Amygdala (tissue), 56 donors: ENCODE results near the gene NGLY1.

ENCODE experiments used
- DNase-seq, 56 donors: peaks; one replicate each; lab custom pipeline; 2025; lab: John Stamatoyannopoulos, UW

The NGLY1 gene

DNA sequence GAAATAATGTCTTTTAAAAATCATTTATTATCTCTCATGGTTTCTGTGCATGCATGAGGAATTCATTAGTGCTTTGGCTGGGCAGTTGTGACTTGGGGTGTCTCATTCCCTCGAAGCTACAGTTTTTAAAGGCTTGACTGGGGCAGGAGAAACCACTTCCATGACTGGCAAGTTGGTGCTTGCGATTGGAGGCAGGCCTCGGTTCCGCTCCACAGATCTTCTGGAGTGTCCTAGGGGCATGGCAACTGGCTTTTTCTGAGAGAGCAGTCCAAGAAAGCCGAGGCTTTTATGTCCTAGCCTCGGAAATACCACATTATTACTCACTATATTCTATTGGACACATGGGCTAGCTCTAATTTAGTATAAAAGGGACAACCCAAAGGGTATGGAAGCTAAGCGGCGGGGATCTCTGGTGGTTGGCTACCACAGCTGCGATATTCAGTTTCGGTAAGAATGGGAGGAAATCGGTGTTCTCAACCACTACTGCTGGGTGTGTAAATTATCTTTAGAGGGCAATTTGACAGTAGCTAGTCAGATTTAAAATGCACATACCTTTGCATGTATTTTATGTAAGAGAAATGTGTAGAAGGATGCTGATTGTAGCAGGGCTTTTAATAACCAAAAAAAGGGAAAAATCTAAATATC, 69.8 kb downstream of the NGLY1 start:
- no peak for DNase-seq

DNA sequence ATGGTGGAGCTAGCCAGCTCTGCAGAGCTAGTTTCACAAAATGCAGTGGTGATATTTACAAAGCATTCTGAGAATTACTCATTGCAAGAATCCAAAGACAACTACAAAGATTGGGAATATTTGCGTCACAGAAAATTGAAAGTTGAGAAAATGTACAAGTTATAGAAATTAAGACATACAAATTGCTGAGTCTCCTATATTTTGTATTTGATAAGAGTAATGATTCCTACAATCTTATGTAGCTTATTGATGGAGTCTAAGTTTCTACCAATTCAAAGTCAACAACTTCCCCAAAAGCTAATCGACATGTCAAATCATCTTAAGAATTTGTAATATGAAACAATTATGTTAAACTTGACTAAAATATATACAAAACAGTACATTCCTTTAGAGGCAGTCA, 72.2 kb downstream of the NGLY1 start:
- no peak for DNase-seq

DNA sequence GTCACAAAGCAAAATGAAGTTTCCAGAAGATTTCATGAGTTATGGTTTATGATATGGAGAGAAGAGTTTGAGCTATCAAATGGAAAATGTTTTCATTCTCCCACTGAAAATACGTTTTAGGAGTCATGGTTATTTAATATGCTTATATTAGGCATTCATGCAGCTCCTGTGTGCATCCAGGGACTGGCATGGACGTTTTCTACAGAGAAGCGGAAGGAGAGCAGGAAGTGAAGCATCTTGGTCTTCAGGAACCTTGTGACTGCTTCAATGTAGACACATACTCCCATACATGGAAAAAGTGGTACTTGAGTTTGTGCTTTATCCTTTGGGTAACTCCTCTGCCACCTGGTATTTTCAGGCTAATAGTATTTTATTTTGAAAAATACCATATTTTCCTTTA, 75.2 kb downstream of the NGLY1 start:
- no peak for DNase-seq

DNA sequence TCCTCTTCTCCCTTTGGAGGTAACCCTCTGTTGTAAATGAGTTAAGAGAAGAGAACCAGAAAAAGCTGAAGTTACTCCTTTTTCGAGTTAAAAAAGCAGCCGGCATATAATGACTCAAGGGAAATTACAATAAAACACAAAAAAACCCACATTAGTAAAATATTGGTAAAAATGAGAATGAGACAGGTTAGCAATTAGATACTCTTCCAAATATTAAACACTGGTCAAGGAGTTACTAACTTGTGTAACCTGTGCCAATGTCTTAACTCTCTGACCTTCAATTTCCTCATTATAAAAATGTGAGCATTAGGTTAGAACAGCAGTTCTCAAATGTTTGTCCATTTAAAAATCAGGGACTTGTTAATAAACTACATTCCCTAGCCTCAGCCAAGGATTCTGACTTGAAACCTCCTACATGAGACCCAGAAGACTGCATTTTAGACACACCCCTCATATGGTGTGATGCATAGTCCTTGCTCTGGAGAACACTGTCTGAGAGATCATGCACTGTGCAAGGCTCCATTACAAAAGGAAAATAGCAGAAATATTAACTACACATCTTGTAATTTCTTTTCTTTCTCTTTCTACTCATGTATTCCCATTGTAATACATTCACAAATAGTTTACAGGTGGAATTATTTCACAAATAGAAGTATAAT, 75.8 kb downstream of the NGLY1 start:
- no peak for DNase-seq

DNA sequence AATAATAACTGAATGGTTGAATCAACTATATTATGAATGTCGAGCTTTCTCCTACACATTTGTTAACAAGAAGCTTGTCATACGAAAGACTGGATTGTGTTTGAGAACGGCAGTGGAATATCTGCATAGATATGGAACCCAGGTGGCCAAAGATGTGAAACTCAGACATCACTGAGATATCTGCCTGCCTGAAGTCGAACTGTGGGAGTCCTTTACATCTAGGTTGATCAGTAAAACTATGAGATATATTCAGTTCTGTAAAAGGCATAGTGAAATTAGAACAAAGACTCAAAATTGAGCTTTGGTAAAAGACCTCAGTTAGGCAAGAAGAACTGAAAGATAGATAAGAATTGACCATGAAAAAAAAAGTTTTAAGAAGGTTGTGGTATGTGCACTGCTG, 77.0 kb downstream of the NGLY1 start:
- no peak for DNase-seq

DNA sequence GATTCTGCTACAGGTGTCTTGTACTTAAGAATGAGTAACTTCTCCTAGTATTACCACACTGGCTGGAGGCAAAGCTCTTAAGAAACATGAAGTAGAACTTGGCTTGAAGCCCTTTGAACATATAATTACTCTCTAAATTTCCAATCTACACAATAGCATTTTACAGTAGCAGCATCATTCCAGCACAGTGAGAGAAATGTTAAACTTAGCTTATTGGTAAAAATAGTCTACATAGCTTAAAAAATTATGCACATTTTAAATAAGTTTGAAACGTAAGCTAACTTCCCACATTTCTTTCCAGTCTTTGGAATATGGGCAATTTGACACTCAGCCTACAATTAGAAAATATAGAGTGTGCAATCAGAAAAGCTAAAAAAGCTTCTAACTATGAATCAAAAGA, 85.7 kb downstream of the NGLY1 start:
- DNase-seq: no peak

DNA sequence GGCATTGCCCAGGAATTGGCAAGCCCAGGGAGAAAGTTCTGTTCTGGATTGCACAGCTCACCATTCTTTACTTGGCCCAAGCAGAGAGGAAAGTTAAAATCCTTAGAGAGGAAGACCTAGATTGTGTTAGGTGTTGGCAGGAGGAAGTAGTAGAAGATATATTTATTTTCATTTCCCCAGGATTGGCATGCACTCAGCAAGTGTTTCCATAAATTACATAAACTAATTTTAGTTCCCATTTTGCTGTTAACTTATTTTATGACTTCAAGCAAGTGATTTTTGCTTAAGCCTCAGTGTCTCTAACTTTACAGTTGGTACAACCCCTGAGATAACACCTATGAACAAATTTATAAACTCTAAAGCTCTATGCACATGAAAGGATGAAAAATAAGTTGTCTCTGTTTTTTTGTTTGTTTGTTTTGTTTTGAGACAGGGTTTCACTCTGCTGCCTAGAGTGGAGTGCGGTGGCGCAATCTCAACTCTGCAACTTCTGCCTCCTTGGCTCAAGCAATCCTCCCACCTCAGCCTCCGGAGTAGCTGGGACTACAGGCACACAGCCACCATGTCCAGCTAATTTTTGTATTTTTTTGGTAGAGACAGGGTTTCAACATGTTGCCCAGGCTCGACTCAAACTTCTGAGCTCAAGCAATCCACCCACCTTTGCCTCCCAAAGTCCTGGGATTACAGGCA, 87.4 kb downstream of the NGLY1 start:
- DNase-seq: no peak

DNA sequence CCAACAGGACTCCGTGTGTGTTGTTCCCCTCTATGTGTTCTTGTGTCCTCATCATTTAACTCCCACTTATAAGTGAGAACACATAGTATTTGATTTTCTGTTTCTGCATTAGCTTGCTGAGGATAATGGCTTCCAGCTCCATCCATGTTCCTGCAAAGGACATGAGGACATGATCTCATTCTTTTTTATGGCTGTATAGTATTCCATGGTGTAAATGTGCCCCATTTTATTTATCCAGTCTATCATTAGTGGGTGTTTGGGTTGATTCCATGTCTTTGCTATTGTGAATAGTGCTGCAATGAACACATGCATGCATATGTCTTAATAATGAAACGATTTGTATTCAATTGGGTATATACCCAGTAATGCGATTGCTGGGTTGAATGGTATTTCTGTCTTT, 90.0 kb downstream of the NGLY1 start:
- no peak for DNase-seq

DNA sequence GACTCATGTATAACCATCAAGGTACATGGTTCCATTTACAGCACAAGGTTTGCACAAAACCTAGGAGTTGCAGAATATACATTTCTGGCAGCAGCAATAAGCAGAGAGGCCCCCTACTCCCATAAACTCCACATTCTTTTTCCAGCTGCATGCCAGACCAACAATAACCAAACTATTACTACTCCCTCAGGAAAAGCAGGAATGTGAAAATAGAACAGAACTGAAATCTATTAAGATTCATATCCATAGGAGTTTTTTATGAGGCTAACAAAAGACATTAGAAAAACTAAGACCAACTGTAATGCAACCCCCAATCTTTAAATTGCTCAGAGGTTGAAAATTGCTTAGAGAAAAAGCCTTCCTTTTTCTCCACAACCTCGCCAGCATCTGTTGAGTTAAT, 90.9 kb downstream of the NGLY1 start:
- no peak for DNase-seq

DNA sequence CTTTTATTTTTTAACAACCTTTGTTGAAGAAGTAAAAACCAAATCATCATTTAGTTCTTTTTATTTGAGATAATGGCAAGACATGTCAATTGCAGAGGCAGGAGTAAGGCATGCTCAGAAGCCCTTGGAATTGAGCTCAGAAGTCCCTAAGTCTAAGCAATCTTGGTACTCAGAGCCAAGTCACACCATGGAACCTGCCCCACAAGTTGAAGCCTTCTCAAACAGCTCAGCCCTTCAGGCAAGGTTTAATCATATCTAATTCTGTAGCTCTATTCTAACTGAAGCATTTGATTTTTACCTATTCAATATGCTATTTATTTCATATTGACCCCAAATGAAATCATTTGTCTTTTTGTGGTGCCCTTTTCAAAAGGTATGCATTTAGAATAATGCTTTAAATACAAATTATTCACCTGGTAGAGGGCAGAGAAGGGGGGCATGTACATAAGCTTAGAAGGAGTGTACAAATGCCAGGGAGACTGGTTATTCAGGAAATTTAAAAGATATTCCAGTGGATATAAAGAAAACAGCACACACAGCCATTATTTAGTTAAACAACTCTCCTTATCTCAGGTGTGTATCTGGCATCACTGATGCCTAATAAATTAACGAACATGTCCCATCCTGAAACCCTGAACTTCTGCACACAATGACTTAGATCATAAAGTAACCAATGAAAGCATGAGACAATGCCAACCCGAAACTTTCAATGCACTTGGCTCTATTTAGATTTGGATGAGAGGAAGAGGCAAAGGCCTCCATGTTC, 92.3 kb downstream of the NGLY1 start:
- DNase-seq: no peak

DNA sequence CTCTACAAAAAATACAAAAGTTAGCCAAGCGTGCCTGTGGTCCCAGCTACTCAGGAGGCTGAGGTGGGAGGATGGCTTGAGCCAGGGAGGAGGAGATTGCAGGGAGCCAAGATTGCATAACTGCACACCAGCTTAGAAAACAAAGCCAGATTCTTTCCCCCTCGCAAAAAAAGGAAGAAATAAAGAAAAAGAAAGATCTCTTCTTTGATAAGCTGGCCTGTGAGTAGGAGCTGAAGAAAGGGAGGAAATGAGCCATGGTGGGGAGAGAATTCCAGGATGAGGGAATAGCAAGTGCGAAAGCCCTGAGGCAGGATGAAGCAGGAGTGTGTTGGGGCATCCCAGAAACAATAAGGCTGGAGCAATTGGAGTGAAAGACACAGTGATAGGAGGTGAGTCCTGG, 94.0 kb downstream of the NGLY1 start:
- DNase-seq: no peak

DNA sequence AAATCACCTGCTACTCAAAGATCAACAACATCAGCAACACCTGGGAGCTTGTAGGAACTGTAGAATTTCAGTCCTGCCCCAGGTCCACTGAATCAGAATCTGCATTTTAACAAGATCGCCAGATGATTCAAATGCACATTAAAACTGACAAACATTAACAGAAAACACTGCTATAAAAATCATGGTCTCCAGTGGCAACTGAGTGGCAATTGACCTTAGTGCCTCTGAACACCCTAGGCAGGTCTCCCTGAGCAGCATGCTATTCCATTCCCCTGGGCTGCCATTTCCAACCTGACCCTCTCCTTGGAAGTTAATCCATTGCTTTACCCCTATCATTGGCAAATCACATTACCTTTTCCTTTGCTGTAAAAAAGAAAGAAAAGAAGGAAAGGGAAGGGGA, 95.5 kb downstream of the NGLY1 start:
- no peak for DNase-seq

DNA sequence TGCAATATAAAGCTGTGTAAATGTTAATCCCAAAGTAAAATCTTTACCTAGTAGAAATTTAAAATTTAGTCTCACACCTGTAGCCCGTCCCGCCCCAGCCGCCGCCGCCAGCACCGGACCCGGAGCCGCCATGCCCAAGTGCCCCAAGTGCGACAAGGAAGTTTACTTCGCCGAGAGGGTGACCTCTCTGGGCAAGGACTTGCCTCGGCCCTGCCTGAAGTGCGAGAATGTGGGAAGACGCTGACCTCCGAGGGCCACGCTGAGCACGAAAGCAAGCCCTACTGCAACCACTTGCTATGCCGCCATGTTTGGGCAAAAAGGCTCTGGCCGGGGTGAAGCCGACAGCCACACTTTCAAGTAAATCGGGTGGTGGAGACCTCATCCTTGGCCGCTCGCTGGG, 96.5 kb downstream of the NGLY1 start:
- DNase-seq: no peak

DNA sequence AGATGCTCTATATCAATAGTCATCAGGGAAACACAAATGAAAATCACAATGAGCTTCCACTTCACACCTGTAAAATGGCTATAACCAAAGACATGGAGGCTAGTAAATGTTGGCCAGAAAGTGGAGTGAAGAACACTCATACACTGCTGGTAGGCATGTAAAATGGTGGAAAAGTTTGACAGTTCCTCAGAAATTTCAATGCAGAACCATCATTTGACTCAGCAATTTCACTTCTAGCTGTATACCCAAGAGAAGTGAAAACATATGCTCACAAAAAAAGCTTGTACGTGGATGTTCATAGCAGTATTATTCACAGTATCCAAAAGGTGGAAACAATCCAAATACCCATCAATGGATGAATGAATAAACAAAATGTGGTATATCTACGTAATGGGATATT, 99.4 kb downstream of the NGLY1 start:
- no peak for DNase-seq

DNA sequence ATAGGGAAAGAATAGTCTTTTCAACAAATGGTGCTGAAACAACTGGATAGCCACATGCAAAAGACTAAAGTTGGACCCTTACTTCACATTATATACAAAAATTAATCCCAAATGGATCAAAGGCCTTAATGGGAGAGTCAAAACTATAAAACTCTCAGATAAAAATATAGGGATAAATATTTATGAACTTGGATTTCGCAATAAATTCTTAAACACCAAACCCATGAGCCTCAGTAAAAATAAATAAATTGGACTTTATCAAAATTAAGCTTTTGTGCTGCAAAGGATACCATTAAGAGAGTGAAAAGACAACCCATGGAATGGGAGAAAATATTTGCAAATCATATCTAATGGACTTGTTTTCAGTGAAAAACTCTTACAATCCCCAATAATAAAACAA, 99.8 kb downstream of the NGLY1 start:
- DNase-seq: no peak

DNA sequence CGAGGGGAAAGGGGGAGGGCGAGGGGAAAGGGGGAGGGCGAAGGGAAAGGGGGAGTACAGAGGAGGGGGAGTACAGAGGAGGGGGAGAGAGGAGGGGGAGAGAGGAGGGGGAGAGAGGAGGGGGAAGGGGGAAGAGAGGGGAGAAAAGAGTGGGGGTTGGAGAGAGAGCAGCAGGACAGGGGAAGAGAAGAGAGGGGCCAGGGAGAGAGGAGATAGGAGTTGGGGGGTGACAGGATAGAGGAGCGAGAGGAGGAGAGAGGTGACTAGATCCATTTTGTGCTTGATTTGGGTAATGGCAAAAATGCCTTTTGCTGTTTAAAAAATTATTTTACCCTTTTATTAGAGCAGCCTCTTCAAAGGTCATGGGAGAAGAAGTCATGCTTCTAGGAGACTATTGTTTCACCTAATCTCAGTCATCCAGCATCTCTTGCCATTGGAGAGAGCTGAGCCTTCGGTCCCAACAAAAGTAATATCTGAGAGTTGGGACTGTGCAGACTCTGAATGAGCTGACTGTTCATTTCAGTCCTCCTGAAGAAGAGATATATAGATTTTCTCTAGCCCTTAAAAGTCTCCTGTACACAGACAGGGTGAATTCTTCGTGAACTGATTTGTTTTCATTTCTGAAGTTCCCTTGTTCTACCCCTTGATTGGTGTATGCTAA, 103.5 kb downstream of the NGLY1 start:
- peak in 1 of 56 donors; percentile 14 for DNase-seq

DNA sequence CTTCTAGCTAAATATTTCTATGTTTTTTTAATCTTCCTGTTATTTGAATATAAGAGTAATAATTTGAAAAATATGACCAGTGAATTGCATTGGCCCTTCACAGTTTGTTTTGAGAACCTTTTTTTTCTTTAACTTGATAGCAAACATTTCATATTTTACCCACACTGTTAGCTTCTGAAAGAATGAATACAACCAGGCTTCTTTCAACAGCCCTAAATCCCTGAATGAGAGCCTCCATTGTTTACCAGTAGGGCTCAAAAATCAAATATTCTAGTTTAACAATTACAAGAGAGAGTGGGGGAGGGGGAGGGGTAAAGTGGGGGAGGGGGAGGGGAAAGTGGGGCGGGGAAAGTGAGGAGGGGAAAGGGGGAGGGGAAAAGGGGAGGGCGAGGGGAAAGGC, 104.1 kb downstream of the NGLY1 start:
- peak in 1 of 56 donors; percentile 20 for DNase-seq

DNA sequence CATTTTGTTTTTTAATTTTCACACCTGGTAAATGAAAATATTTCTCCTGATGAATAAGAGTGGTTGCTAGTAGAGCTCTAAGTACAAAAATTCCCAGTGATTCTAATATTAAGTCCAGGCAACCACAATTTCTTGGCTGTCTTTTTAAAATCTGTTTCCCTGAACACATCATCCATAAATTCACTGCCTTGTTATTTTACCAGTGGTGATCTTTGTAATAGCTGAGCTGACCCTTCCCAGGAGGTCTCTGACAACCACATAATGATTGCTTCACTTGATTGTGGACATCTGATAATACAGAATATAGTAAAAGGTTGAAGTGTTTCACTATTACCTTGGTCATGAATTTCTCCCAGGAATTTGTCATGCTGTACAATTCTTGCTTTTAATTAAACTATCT, 104.7 kb downstream of the NGLY1 start:
- no peak for DNase-seq

DNA sequence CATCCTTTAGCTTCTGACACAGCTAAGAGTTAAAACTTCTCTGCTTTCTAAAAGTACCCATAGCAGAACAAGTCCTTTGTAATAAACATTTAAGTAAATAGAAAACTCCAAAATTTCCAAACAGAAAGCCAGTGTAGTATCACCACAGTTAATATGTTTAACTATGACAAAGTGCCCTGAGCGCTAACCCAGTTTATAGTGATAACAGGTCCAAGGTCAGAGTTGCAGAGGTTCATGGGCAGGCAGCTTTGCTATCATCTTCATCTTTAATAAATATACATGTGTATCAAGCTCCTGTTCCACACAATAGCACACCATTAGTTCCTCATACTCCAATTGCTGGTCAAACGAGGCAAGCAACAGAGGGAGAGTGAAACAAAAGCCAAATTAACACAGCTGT, 106.1 kb downstream of the NGLY1 start:
- no peak for DNase-seq

DNA sequence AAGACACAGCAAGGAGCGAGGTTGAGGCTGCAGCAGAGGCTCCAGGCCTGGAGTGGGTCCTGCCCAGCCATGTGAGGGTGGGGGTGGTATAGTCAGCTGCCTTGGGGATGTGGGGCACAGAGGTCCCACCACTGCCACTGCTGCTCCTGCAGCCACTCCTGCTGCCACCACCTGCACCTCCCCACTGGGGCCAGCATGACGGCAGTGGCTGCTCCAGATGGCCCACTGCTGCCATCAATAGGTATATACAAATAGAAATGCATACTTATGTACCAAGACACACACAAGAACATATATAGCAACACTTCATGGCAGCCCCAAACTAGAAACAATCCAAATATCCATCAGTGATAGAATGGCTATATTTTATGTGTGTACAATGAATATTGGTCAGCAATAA, 108.6 kb downstream of the NGLY1 start:
- DNase-seq: no peak

DNA sequence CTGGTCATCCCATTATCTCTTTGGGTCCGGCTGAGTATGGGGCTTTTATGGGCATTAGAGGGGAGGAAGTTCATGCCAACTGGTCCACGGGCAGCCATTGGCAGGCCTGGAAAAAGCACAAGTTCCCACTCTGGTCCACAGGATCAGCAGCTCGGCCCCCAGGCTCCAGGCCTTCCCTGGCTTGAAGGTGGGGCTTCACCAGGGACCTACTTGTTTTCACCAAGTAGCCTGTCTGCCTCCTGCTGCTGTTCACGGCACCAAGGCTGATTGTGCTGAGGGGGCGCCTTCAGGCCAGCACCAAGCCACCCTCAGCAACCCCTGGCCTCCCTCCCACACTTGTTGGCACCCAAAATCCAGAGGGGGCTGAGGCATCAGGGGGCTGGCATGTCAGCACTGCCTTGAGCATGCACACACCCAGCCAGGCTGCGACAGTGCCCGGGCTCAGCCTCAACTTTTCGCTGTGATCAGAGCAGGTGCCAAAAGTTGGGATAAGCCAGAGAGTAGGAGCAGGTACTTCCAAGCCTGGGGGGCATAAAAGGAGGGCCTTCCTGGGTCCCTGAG, 109.4 kb downstream of the NGLY1 start:
- DNase-seq: no peak
